Suppressor macrophage (primary cell): ENCODE data around the gene ZNF397.
"Not testable (repeated sequence)": the region's sequence is repeated elsewhere in the genome, so short reads cannot be mapped to it uniquely, and the experiment has no call there.

Experiments used
- DNase-seq, 4 experiments: peaks; one replicate each; pipeline ENCODE4 v3.0.0-alpha.2; 2020 to 2022
- total RNA-seq, 17 experiments: gene quantifications; one replicate each; lab custom pipeline; 2026; ENCODE audit warnings: mixed read lengths in 6 of 17, inconsistent platforms in 3 of 17; lab: John Stamatoyannopoulos, UW

ZNF397 gene
- total RNA-seq: 3.5 to 25.2 (median 12.4) reads per million in 17 experiments

- DNase-seq: peak; percentile 98 to 99 (median 99)
Measured at GRCh38 chr18:35240664-35241447, at the start of gene ZNF397. TSS of gene ZNF397 (plus strand) at chr18:35241034. CDS start at chr18:35242471, 1,437 bp downstream.

DNA sequence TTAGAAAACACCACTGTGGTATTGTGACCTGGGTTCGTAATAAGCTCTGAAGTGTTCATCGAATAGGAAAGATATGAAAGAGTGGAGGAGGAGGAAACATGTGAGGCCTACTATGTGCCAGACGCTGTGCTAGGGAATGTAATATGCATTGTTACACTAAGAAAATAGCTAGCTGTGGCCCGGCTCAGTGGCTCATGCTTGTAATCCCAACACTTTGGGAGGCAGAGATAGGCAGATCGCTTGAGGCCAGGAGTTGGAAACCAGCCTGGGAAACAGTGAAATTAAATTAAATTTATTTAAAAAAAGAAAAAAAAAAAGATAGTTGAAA, 49.2 kb upstream of the ZNF397 start:
- no peak for DNase-seq

- DNase-seq: no peak
Measured at GRCh38 chr18:35192415-35192814, 48.4 kb upstream of the ZNF397 start.

DNA sequence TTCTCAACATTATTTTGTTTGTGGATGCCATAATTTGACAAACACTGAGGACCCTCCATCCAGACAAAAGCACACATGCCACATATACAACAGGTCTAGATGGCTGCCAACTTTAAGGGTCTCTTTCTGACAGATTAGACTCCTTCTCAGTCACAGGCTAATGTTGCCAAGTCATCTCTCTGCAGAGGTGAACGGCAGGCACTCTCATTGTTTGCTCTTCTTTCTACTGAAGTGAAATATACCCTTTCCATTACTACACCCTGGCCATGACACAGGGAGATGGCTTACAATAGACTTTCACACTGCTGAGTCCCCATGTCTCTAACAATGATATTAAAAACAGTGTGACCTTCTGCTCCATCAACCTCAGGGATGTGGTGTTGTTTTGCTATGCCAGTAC, 47.5 kb upstream of the ZNF397 start:
- no peak for DNase-seq

- no peak for DNase-seq
Measured at GRCh38 chr18:35197296-35197695, 43.5 kb upstream of the ZNF397 start.

DNA sequence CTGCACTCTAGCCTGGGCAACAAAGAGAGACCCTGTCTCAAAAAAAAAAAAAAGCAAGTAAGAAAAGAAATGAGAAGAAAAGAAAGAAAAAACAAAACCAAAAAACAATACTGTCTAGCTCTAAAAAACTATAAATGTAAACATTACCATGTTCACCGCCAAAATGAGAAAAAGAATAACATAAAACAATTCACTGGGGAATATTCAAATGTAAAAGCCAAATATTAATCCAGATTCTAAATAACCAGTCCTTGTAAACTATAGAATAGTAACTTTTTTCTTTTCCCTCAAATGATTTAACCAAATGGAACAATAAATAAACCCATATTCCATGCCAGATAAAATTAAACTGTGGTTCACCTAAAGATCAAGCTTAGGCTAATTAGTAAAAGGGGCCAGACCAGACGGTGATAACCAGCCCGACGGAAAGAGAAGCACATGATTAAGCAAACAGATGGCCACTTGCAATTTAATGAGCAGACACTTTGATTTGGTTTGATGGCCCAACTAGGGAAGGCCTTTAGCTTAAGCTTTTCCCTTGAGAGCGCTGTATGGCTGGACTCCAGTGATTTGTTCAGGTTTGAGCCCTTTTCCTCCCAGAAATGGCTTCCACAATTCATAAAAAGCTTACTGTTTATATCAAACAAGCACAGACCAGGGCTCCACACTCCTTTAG, 39.4 kb upstream of the ZNF397 start:
- no peak for DNase-seq

DNA sequence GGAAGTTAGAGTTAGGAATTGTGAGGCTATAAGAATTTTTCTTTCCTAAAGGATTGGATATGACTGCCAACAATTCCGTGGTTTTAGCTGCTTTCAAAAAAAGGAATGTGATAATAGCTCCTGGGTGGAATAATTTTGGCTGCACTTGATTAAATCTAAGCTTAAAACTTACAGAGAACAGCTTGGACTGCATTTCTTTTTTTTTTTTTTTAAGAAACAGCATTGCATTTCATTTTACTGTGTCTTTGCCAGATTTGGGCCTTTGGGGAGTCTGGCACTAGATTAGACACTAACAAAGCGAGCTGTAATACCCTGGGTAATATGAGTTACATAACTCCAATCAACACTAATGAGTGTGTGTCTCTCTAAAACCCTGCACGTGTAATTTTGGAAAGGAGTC, 37.8 kb upstream of the ZNF397 start:
- no peak for DNase-seq

- no peak for DNase-seq
Measured at GRCh38 chr18:35205199-35205712, 35.6 kb upstream of the ZNF397 start.

DNA sequence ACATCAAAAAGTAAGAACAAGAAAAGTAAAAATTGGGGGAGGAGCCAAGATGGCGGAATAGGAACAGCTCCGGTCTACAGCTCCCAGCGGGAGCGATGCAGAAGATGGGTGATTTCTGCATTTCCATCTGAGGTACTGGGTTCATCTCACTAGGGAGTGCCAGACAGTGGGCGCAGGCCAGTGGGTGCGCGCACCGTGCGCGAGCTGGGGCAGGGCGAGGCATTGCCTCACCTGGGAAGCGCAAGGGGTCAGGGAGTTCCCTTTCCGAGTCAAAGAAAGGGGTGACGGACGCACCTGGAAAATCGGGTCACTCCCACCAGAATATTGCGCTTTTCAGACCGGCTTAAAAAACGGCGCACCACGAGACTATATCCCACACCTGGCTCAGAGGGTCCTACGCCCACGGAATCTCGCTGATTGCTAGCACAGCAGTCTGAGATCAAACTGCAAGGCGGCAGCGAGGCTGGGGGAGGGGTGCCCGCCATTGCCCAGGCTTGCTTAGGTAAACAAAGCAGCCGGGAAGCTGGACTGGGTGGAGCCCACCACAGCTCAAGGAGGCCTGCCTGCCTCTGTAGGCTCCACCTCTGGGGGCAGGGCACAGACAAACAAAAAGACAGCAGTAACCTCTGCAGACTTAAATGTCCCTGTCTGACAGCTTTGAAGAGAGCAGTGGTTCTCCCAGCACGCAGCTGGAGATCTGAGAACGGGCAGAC, 34.9 kb upstream of the ZNF397 start:
- DNase-seq: not testable (repeated sequence)

DNA sequence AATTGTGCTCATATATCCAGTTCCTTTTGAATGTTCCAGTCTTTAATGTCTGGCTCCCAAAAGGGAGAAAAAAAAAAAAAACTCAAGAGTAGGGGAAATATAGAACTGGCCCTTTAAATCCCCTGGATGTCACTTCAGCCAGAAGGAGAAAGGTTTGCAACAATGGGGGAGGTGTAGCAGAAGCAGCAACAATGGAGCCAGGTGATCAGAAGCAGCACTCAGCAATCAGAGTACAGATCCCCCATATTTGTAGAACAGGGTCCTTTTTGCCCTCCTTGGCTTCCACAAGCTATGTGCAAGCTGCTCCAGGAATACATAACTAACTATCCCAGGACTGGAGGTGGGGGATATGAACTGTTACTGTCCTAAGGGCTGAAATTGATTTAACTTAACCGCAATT, 25.8 kb upstream of the ZNF397 start:
- no peak for DNase-seq

DNA sequence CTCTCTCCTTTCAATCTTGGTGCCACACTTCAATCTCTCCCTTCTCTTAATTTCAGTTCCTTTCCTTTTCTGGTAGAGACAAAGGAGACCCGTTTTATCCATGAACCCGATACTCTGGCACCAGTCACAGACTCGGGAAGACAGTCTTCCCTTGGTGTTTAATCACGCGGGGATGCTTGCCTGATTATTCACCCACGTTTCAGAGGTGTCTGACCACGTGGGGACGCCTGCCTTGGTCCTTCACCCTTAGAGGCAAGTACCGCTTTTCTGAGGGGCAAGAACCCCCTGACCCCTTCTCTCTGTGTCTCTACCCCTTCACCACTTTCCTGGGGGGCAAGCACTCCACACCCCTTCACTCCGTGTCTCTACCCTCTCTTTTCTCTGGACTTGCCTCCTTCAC, 24.2 kb upstream of the ZNF397 start:
- not testable (repeated sequence) for DNase-seq

DNA sequence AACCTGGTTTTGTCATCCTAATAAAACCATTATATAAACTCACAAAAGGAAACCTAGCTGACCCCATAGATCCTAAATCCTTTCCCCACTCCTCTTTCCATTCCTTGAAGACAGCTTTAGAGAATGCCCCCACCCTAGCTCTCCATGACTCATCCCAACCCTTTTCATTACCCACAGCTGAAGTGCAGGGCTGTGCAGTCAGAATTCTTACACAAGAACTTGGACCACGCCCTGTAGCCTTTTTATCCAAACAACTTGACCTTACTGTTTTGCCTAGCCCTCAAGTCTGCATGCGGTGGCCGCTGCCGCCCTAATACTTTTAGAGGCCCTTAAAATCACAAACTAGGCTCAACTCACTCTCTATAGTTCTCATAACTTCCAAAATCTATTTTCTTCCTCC, 21.5 kb upstream of the ZNF397 start:
- not testable (repeated sequence) for DNase-seq

DNA sequence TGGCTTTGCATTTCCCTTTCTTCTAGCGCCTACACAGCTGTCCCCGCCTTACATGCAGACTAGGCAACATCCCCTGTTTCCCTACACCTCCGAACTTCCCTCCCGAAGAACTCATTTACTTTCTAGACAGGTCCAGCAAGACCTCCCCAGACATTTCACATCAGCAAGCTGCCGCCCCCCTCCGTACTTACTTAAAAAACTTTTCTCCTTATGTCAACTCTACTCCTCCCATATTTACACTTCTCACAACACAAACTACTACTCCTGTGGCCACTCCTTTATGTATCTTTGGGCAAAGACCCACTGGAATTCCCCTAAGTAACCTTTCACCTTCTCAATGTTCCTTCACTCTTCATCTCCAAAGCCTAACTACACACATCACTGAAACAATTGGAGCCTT, 20.4 kb upstream of the ZNF397 start:
- DNase-seq: no peak

GRCh38 chr18:35223797-35224196, 17.0 kb upstream of the ZNF397 start:
- no peak for DNase-seq

DNA sequence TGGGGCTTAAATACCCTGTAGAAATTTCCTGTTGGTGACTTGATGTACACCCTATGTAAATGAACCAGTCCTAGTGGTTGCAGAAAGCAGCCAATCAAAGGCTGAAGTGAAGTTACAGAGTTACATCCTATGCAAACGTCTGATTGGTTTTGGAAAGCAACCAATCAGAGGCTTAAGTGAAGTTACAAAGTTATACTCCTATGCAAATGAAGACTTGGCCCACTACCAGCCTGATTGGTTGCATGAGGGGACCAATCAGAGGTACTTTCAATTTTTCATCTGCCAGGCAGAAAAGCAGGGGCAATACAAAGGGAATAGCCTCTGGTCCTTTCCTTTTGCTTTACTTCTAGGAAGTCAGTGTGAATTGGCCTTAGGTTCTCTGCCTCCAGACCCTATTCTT, 13.6 kb upstream of the ZNF397 start:
- no peak for DNase-seq

DNA sequence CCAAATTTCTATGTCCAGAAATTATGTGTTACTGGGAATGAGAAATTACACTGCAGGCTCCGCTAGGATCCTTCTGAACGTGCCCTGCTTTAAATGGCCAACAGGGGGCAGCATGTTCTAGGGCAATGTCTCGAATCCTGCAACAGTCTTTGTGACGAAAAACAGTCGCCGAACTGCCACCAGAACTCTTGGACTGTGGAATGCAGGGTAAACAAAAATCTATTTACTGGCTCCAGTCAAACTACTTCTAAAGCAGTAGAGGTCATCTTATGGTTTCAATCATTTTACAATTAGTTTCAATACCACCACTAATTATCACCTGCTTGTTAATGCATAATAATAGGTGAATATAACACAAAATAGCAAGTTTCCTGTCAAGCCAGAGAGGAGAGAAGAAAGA, 9.8 kb upstream of the ZNF397 start:
- DNase-seq: peak; percentile 87 to 92 (median 88)

- DNase-seq: no peak
Measured at GRCh38 chr18:35236571-35237363, 4.1 kb upstream of the ZNF397 start.

- no peak for DNase-seq
Measured at GRCh38 chr18:35239314-35239713, 1.5 kb upstream of the ZNF397 start.

GRCh38 chr18:35241448-35241804, 592 bp downstream of the ZNF397 start:
- no peak for DNase-seq

GRCh38 chr18:35242426-35242825, 1.6 kb downstream of the ZNF397 start:
- no peak for DNase-seq

DNA sequence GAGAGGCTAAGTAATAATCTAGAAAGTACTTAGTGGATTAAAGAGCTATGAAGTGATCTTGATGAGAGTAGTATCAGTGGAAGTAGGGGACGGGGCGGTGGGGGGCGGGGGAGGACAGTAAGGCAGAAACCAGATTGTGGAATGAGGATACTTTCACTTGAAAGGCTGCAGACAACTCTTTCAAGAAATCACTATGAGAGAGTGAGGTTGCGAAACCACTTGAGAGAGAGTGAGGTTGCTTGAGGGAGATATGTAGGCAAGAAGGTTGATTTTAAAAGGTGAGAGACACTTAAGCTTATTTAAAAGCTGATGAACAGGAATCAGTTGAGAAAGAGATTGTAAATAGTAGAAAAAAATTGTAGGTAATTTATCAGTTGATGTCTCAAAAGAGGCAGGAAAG, 3.8 kb downstream of the ZNF397 start:
- DNase-seq: no peak

DNA sequence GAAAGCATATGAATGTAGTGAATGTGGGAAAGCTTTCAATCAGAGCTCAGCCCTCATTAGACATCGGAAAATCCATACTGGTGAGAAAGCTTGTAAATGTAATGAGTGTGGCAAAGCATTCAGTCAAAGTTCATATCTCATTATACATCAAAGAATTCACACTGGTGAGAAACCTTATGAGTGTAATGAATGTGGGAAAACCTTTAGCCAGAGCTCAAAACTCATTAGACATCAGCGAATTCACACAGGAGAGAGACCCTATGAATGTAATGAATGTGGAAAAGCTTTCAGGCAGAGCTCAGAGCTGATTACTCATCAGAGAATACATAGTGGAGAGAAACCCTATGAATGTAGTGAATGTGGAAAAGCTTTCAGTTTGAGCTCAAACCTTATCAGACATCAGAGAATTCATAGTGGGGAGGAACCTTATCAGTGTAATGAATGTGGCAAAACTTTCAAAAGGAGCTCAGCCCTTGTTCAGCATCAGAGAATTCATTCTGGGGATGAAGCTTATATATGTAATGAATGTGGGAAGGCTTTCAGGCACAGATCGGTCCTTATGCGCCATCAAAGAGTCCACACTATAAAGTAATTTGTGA, 5.0 kb downstream of the ZNF397 start:
- no peak for DNase-seq
